Stimulated activated effector memory CD8-positive, alpha-beta T cell treated with anti-CD3 and anti-CD28 coated beads, Interleukin-12 subunit alpha, Interleukin-12 subunit beta, amount 100 ng/mL, for 72 hours (primary cell): Measurements from ENCODE around the gene SLC22A13.

Experiments used
- ATAC-seq: fragments of 150-1000 bp; cut with Tn5 transposase; 2 replicates; pipeline ENCODE4 v1.10.0; 2021
- DNase-seq, 2 donors: peaks; one replicate each; pipeline ENCODE4 v3.0.0; 2021 to 2022; ENCODE audit warnings: low spot score in 2 of 2
- H3K27ac Mint-ChIP-seq: one replicate; pipeline ENCODE4 v1.8.0; 2022; ENCODE audit warnings: mild to moderate bottlenecking, mixed read lengths
- H3K36me3 Mint-ChIP-seq: one replicate; pipeline ENCODE4 v1.8.0; 2022; ENCODE audit warnings: mild to moderate bottlenecking, mixed read lengths
- H3K4me1 Mint-ChIP-seq: one replicate; pipeline ENCODE4 v1.8.0; 2022; ENCODE audit warnings: mixed read lengths
- H3K4me3 Mint-ChIP-seq: one replicate; pipeline ENCODE4 v1.8.0; 2022; ENCODE audit warnings: mild to moderate bottlenecking, mixed read lengths
- H3K9me3 Mint-ChIP-seq: one replicate; pipeline ENCODE4 v1.8.0; 2022; ENCODE audit warnings: mixed read lengths

Gene SLC22A13

GRCh38 chr3:38250198-38250597, 15.4 kb upstream of the SLC22A13 start:
- Mint-ChIP-seq H3K36me3 (peaks cover 99% of the 10 kb centered on the region), H3K4me3 (no peak overlapping the region), H3K4me1 (peaks cover 17% of the 10 kb centered on the region), H3K9me3 (no peaks in the 10 kb centered on the region), H3K27ac (no peak overlapping the region)
- ATAC-seq (no peak), DNase-seq (no peak)

GRCh38 chr3:38251197-38251596, 14.4 kb upstream of the SLC22A13 start:
- H3K4me1 Mint-ChIP-seq: peaks cover 27% of the 10 kb centered on the region

GRCh38 chr3:38253704-38254103, 11.9 kb upstream of the SLC22A13 start:
- no peak overlapping the region for H3K4me3 Mint-ChIP-seq

More at GRCh38 chr3:38251197-38251596, 14.4 kb upstream of the SLC22A13 start:
- DNase-seq (no peak), ATAC-seq (no peak)
- H3K9me3 Mint-ChIP-seq: no peaks in the 10 kb centered on the region
- H3K27ac Mint-ChIP-seq: no peak overlapping the region
- H3K4me3 Mint-ChIP-seq: no peak overlapping the region
- H3K36me3 Mint-ChIP-seq: peaks cover 92% of the 10 kb centered on the region

GRCh38 chr3:38254872-38255271, 10.7 kb upstream of the SLC22A13 start:
- Mint-ChIP-seq H3K4me1 (peaks cover 37% of the 10 kb centered on the region), H3K4me3 (no peak overlapping the region), H3K36me3 (peaks cover 70% of the 10 kb centered on the region), H3K27ac (peak overlapping the region; percentile 33), H3K9me3 (no peaks in the 10 kb centered on the region)
- ATAC-seq (peak; percentile 77), DNase-seq (no peak)

More at GRCh38 chr3:38253704-38254103, 11.9 kb upstream of the SLC22A13 start:
- DNase-seq: no peak
- no peak for ATAC-seq
- H3K36me3 Mint-ChIP-seq: peaks cover 75% of the 10 kb centered on the region
- H3K4me1 Mint-ChIP-seq: peaks cover 37% of the 10 kb centered on the region
- H3K9me3 Mint-ChIP-seq: no peaks in the 10 kb centered on the region
- peak overlapping the region; percentile 33 for H3K27ac Mint-ChIP-seq

- ATAC-seq (no peak), DNase-seq (no peak)
- peak overlapping the region; percentile 33 for H3K27ac Mint-ChIP-seq
- H3K4me3 Mint-ChIP-seq: no peak overlapping the region
- peaks cover 37% of the 10 kb centered on the region for H3K4me1 Mint-ChIP-seq
- H3K36me3 Mint-ChIP-seq: peaks cover 63% of the 10 kb centered on the region
- no peaks in the 10 kb centered on the region for H3K9me3 Mint-ChIP-seq
Measured at GRCh38 chr3:38255627-38256026, 10.0 kb upstream of the SLC22A13 start.

- no peaks in the 10 kb centered on the region for H3K9me3 Mint-ChIP-seq
- H3K4me1 Mint-ChIP-seq: peaks cover 37% of the 10 kb centered on the region
- no peak for DNase-seq
- H3K27ac Mint-ChIP-seq: peak overlapping the region; percentile 6
- peak; percentile 90 for ATAC-seq
- H3K4me3 Mint-ChIP-seq: no peak overlapping the region
- peaks cover 44% of the 10 kb centered on the region for H3K36me3 Mint-ChIP-seq
Measured at GRCh38 chr3:38257583-38257982, 8.0 kb upstream of the SLC22A13 start.

- Mint-ChIP-seq H3K27ac (no peak overlapping the region), H3K4me3 (no peak overlapping the region), H3K4me1 (peaks cover 21% of the 10 kb centered on the region), H3K9me3 (no peaks in the 10 kb centered on the region), H3K36me3 (peaks cover 15% of the 10 kb centered on the region)
- ATAC-seq (no peak), DNase-seq (no peak)
Measured at GRCh38 chr3:38260474-38260873, 5.1 kb upstream of the SLC22A13 start.

- no peaks in the 10 kb centered on the region for H3K36me3 Mint-ChIP-seq
- no peak overlapping the region for H3K27ac Mint-ChIP-seq
- H3K9me3 Mint-ChIP-seq: no peaks in the 10 kb centered on the region
- H3K4me3 Mint-ChIP-seq: no peak overlapping the region
- no peak for ATAC-seq
- peaks cover 24% of the 10 kb centered on the region for H3K4me1 Mint-ChIP-seq
- no peak for DNase-seq
Measured at GRCh38 chr3:38264353-38264771, 1.2 kb upstream of the SLC22A13 start.

GRCh38 chr3:38264779-38265178, 833 bp upstream of the SLC22A13 start:
- no peak overlapping the region for H3K4me3 Mint-ChIP-seq
- DNase-seq (no peak), ATAC-seq (no peak)
- H3K9me3 Mint-ChIP-seq: no peaks in the 10 kb centered on the region
- no peak overlapping the region for H3K27ac Mint-ChIP-seq
- H3K4me1 Mint-ChIP-seq: peaks cover 24% of the 10 kb centered on the region
- H3K36me3 Mint-ChIP-seq: no peaks in the 10 kb centered on the region

GRCh38 chr3:38266810-38267209, 1.2 kb downstream of the SLC22A13 start:
- Mint-ChIP-seq H3K4me3 (no peak overlapping the region), H3K36me3 (no peaks in the 10 kb centered on the region), H3K4me1 (peaks cover 24% of the 10 kb centered on the region), H3K9me3 (no peaks in the 10 kb centered on the region), H3K27ac (no peak overlapping the region)
- ATAC-seq: no peak
- DNase-seq: no peak

GRCh38 chr3:38267662-38268061, 2.0 kb downstream of the SLC22A13 start:
- Mint-ChIP-seq H3K4me3 (no peak overlapping the region), H3K36me3 (no peaks in the 10 kb centered on the region), H3K9me3 (no peaks in the 10 kb centered on the region), H3K27ac (peak overlapping the region; percentile 20), H3K4me1 (peaks cover 24% of the 10 kb centered on the region)
- ATAC-seq (no peak), DNase-seq (no peak)

- Mint-ChIP-seq H3K36me3 (no peaks in the 10 kb centered on the region), H3K27ac (peak overlapping the region; percentile 24), H3K4me3 (no peak overlapping the region), H3K4me1 (peaks cover 24% of the 10 kb centered on the region), H3K9me3 (no peaks in the 10 kb centered on the region)
- no peak for ATAC-seq
- no peak for DNase-seq
Measured at GRCh38 chr3:38268087-38268486, 2.5 kb downstream of the SLC22A13 start.

GRCh38 chr3:38268522-38268921, 2.9 kb downstream of the SLC22A13 start:
- peak overlapping the region; percentile 24 for H3K27ac Mint-ChIP-seq
- no peak for ATAC-seq
- H3K4me3 Mint-ChIP-seq: no peak overlapping the region
- no peak for DNase-seq
- H3K9me3 Mint-ChIP-seq: no peaks in the 10 kb centered on the region
- H3K36me3 Mint-ChIP-seq: no peaks in the 10 kb centered on the region
- peaks cover 24% of the 10 kb centered on the region for H3K4me1 Mint-ChIP-seq

- H3K4me1 Mint-ChIP-seq: peaks cover 24% of the 10 kb centered on the region
- no peaks in the 10 kb centered on the region for H3K9me3 Mint-ChIP-seq
- ATAC-seq: no peak
- H3K4me3 Mint-ChIP-seq: no peak overlapping the region
- no peak overlapping the region for H3K27ac Mint-ChIP-seq
- no peaks in the 10 kb centered on the region for H3K36me3 Mint-ChIP-seq
- DNase-seq: no peak
Measured at GRCh38 chr3:38270606-38271005, 5.0 kb downstream of the SLC22A13 start.

GRCh38 chr3:38271553-38271952, 5.9 kb downstream of the SLC22A13 start:
- Mint-ChIP-seq H3K4me3 (no peak overlapping the region), H3K27ac (peak overlapping the region; percentile 18), H3K9me3 (no peaks in the 10 kb centered on the region), H3K36me3 (no peaks in the 10 kb centered on the region), H3K4me1 (peaks cover 18% of the 10 kb centered on the region)
- ATAC-seq (no peak), DNase-seq (no peak)

- no peak overlapping the region for H3K4me3 Mint-ChIP-seq
- no peak for ATAC-seq
- no peaks in the 10 kb centered on the region for H3K9me3 Mint-ChIP-seq
- H3K4me1 Mint-ChIP-seq: no peaks in the 10 kb centered on the region
- no peaks in the 10 kb centered on the region for H3K36me3 Mint-ChIP-seq
- DNase-seq: no peak
- peak overlapping the region; percentile 73 for H3K27ac Mint-ChIP-seq
Measured at GRCh38 chr3:38274864-38275649, 9.4 kb downstream of the SLC22A13 start.
